Measurements from ENCODE around the gene MCHR1. TPM values are rescaled to one million over a fixed set of nuclear protein-coding genes. Genes with fewer than 3 reads are reported as not detected.

Gene MCHR1
- total RNA-seq, 1 experiment from 2014 or later: not detected

DNA sequence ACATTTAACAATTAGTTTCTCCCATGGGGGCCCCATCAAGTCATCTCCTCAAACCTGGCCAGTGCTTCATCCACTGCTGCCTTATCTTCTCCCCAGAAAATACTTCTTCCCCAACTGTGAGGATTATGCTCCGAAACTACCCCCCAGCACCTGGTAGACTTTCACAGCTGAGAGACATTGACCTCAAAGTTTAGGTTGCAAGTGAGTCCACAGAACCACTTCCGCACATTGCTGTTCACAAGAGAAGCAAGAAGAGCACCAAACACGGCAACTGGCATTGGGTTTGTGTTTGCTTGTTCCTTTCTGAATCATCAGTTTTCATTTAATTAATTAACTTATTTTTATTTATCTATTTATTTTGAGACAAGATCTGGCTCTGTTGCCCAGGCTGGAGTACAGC, 6.1 kb downstream of the MCHR1 start:
- Histone ChIP-seq H3K4me1 (ENCODE audit: control insufficient read depth in 1 of 2, insufficient read depth in 2 of 2, low read length in 2 of 2) (peaks cover 0 to 11% of the 10 kb centered on the region in 2 experiments; a peak in 3 of 4 replicates), H2AFZ (ENCODE audit: low read depth, low read length, poor library complexity, severe bottlenecking) (no peak overlapping the region), H3K4me2 (ENCODE audit: low read length) (no peak overlapping the region), H4K20me1 (ENCODE audit: insufficient read depth) (no peaks in the 10 kb centered on the region), H3K4me3 (replicated peaks in 1 of 2; ENCODE audit: low read depth in 1 of 2, low read length in 2 of 2) (no peak overlapping the region), H3K9ac (ENCODE audit: low read length) (no peak overlapping the region), H3K27ac (ENCODE audit: low read depth, low read length) (no peak overlapping the region), H3K27me3 (ENCODE audit: insufficient read depth, low read length) (peaks cover 4% of the 10 kb centered on the region; the same call in 1 of the 2 replicates), H3K79me2 (ENCODE audit: insufficient read depth, low read length) (no peaks in the 10 kb centered on the region), H3K9me3 (ENCODE audit: control insufficient read depth in 1 of 2, insufficient read depth in 1 of 2, low read depth in 1 of 2, low read length in 2 of 2) (no peaks in the 10 kb centered on the region), H3K36me3 (ENCODE audit: control insufficient read depth in 1 of 2, insufficient read depth in 2 of 2, low read length in 2 of 2) (no peaks in the 10 kb centered on the region), H3K9me2 (ENCODE audit: insufficient read depth) (no peaks in the 10 kb centered on the region)
- RAD21 ChIA-PET (ENCODE audit: low non-redundant PET in 1 of 2, low total read pairs in 2 of 2, uncharacterized antibody in 2 of 2, unreplicated experiment in 2 of 2): interaction anchor here in 1 of 2 experiments (1.1 kb wide), 1 partner anchor 73 kb away, joined by 4 read pairs; no protein-coding TSS in a partner anchor
- BruUV-seq (replicated peaks): no TSS peak
- no peak for DNase-seq (ENCODE audit: low read depth, low spot score)
- ATAC-seq: no peak
- TF ChIP-seq TCF7L2 (IDR thresholded peaks at IDR 0.05; ENCODE audit: borderline replicate concordance, extremely low read depth, insufficient read depth, insufficient read length): no peak
- TF ChIP-seq EGR1 (IDR thresholded peaks at IDR 0.05; ENCODE audit: low read depth): no peak
- TF ChIP-seq, protein P1, sequence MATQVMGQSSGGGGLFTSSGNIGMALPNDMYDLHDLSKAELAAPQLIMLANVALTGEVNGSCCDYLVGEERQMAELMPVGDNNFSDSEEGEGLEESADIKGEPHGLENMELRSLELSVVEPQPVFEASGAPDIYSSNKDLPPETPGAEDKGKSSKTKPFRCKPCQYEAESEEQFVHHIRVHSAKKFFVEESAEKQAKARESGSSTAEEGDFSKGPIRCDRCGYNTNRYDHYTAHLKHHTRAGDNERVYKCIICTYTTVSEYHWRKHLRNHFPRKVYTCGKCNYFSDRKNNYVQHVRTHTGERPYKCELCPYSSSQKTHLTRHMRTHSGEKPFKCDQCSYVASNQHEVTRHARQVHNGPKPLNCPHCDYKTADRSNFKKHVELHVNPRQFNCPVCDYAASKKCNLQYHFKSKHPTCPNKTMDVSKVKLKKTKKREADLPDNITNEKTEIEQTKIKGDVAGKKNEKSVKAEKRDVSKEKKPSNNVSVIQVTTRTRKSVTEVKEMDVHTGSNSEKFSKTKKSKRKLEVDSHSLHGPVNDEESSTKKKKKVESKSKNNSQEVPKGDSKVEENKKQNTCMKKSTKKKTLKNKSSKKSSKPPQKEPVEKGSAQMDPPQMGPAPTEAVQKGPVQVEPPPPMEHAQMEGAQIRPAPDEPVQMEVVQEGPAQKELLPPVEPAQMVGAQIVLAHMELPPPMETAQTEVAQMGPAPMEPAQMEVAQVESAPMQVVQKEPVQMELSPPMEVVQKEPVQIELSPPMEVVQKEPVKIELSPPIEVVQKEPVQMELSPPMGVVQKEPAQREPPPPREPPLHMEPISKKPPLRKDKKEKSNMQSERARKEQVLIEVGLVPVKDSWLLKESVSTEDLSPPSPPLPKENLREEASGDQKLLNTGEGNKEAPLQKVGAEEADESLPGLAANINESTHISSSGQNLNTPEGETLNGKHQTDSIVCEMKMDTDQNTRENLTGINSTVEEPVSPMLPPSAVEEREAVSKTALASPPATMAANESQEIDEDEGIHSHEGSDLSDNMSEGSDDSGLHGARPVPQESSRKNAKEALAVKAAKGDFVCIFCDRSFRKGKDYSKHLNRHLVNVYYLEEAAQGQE (IDR thresholded peaks at IDR 0.05; ENCODE audit: low read depth): no peak
- TF ChIP-seq ZFX (IDR thresholded peaks at IDR 0.05): no peak
- TF ChIP-seq, protein P2, sequence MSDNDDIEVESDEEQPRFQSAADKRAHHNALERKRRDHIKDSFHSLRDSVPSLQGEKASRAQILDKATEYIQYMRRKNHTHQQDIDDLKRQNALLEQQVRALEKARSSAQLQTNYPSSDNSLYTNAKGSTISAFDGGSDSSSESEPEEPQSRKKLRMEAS (IDR thresholded peaks at IDR 0.05): no peak
- no peak for TF ChIP-seq EZH2 (IDR thresholded peaks at IDR 0.05)
- TF ChIP-seq JUND (IDR thresholded peaks at IDR 0.05): no peak
- no peak for TF ChIP-seq SIN3A (IDR thresholded peaks at IDR 0.05; ENCODE audit: low read depth)
- TF ChIP-seq SP1 (IDR thresholded peaks at IDR 0.05; ENCODE audit: low read depth): no peak
- no peak for TF ChIP-seq CBX3 (IDR thresholded peaks at IDR 0.05; ENCODE audit: low read depth)
- TF ChIP-seq, protein P3, sequence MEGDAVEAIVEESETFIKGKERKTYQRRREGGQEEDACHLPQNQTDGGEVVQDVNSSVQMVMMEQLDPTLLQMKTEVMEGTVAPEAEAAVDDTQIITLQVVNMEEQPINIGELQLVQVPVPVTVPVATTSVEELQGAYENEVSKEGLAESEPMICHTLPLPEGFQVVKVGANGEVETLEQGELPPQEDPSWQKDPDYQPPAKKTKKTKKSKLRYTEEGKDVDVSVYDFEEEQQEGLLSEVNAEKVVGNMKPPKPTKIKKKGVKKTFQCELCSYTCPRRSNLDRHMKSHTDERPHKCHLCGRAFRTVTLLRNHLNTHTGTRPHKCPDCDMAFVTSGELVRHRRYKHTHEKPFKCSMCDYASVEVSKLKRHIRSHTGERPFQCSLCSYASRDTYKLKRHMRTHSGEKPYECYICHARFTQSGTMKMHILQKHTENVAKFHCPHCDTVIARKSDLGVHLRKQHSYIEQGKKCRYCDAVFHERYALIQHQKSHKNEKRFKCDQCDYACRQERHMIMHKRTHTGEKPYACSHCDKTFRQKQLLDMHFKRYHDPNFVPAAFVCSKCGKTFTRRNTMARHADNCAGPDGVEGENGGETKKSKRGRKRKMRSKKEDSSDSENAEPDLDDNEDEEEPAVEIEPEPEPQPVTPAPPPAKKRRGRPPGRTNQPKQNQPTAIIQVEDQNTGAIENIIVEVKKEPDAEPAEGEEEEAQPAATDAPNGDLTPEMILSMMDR (IDR thresholded peaks at IDR 0.05 in 2 of 3, conservative IDR thresholded peaks at IDR 0.05 in 1 of 3; ENCODE audit: borderline replicate concordance in 1 of 3, insufficient read depth in 1 of 3, low read depth in 2 of 3, low read length in 2 of 3): no peak
- no peak for TF ChIP-seq POLR2AphosphoS5 (IDR thresholded peaks at IDR 0.05; ENCODE audit: low read depth, low read length)
- TF ChIP-seq YY1 (IDR thresholded peaks at IDR 0.05; ENCODE audit: extremely low read depth, insufficient replicate concordance, low read depth, low read length): no peak
- no peak for TF ChIP-seq EZH2phosphoT487 (IDR thresholded peaks at IDR 0.05; ENCODE audit: borderline replicate concordance)
- no peak for TF ChIP-seq POLR2A (IDR thresholded peaks at IDR 0.05; ENCODE audit: borderline replicate concordance, extremely low read depth, insufficient read depth, insufficient read length)
- TF ChIP-seq ATF3 (IDR thresholded peaks at IDR 0.05): no peak
- no peak for TF ChIP-seq CEBPB (IDR thresholded peaks at IDR 0.05; ENCODE audit: low read depth)
- no peak for TF ChIP-seq SRF (IDR thresholded peaks at IDR 0.05; ENCODE audit: low read depth)
- TF ChIP-seq RAD21 (IDR thresholded peaks at IDR 0.05; ENCODE audit: low read depth): no peak
- POLR2A ChIA-PET: no interaction called here
- intact Hi-C loops (cut with micrococcal nuclease): no loop called here
- CTCF ChIA-PET: interaction anchor here (0.6 kb wide), 1 partner anchor 153 kb away, joined by 3 read pairs; no protein-coding TSS in a partner anchor
